Thoracic aorta (tissue), 2 donors: Measurements from ENCODE around the gene PLK5. TPM values are rescaled to one million over a fixed set of nuclear protein-coding genes. Genes with fewer than 3 reads are reported as not detected.
"Not testable (repeated sequence)": the region's sequence is repeated elsewhere in the genome, so short reads cannot be mapped to it uniquely, and the experiment has no call there.

ENCODE experiments used
- ATAC-seq: fragments of 150-250 bp; one replicate; pipeline ENCODE4 v1.8.0; 2017; ENCODE audit warnings: low read depth; ENCODE audit not compliant: insufficient number of reproducible peaks, low FRiP score
- DNase-seq: peaks from one replicate; pipeline ENCODE4 v3.0.0-alpha.2; 2020; ENCODE audit warnings: low spot score
- H3K27ac ChIP-seq, 2 donors: fragments of 200-600 bp; sonication (generic); 1 replicate in 1 of 2; 2 replicates in 1 of 2; pipeline ENCODE4 v1.5.1; 2016; ENCODE audit warnings: mild to moderate bottlenecking in 2 of 2, moderate library complexity in 2 of 2
- H3K27me3 ChIP-seq: fragments of 200-600 bp; sonication (generic); replicated peaks from 2 replicates; pipeline ENCODE4 v1.6.0; 2016; ENCODE audit warnings: mild to moderate bottlenecking; ENCODE audit not compliant: insufficient read depth
- H3K36me3 ChIP-seq: fragments of 200-600 bp; sonication (generic); one replicate; pipeline ENCODE4 v1.5.1; 2016
- H3K4me1 ChIP-seq, 2 donors: fragments of 200-600 bp; sonication (generic); 1 replicate in 1 of 2; 2 replicates in 1 of 2; pipeline versions ENCODE4 v1.5.1 to v1.6.0; 2016; ENCODE audit warnings: low read depth in 2 of 2, mild to moderate bottlenecking in 1 of 2; ENCODE audit not compliant: control insufficient read depth in 1 of 2
- H3K4me3 ChIP-seq: fragments of 200-600 bp; sonication (generic); 2 replicates; pipeline ENCODE4 v1.5.1; 2016; ENCODE audit warnings: mild to moderate bottlenecking
- H3K9me3 ChIP-seq: fragments of 200-600 bp; sonication (generic); 2 replicates; pipeline ENCODE4 v1.5.1; 2016
- CTCF ChIP-seq: fragments of 200-600 bp; sonication (generic); IDR thresholded peaks from one replicate; pipeline ENCODE4 v1.5.1; 2019; ENCODE audit warnings: antibody characterized with exemption
- total RNA-seq, 2 donors: library from RNA; depleted of rRNA; stranded (reverse); fragments of >200 nt; gene quantifications; one replicate each; pipeline versions ENCODE4 v1.1.0 to v1.2.3, GENCODE V29; 2016

The PLK5 gene
- total RNA-seq, 2 donors from 2014 or later, result not detected

DNA sequence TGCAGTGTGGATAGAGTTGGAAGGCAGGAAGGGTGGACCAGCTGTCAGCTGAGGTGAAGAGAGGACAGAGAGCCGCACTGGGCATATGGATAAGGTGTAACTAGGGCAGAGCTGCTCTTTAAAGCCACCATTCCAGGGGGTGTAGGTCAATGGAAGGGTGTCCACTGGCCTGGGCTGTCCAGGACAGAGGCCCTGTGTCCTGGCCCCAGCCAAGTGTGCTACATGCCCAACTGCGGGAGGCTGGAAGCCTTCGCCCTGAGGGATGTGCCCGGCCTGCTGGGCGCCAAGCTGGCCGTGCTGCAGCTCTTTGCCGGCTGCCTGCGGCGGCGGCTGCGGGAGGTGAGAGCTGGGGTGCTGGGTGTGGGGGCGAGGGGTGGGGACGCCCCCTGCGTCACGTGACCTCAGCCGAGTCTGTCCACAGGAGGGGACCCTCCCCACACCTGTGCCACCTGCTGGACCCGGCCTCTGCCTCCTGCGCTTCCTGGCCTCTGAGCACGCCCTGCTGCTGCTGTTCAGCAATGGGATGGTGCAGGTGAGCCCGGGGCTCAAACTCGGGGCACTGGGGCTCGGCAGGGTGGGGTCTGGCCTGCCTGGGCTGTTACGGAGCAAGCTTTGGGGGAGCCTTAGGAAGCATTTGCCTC, 9.8 kb downstream of the PLK5 start:
- H3K4me1 ChIP-seq, result no peaks in the 10 kb centered on the region
- H3K27me3 ChIP-seq, result no peaks in the 10 kb centered on the region
- H3K27ac ChIP-seq, result no peak overlapping the region
- no peak overlapping the region for H3K4me3 ChIP-seq
- H3K36me3 ChIP-seq, result no peaks in the 10 kb centered on the region
- DNase-seq (no peak), ATAC-seq (no peak)
- H3K9me3 ChIP-seq, result no peaks in the 10 kb centered on the region
- TF ChIP-seq CTCF, result no peak

DNA sequence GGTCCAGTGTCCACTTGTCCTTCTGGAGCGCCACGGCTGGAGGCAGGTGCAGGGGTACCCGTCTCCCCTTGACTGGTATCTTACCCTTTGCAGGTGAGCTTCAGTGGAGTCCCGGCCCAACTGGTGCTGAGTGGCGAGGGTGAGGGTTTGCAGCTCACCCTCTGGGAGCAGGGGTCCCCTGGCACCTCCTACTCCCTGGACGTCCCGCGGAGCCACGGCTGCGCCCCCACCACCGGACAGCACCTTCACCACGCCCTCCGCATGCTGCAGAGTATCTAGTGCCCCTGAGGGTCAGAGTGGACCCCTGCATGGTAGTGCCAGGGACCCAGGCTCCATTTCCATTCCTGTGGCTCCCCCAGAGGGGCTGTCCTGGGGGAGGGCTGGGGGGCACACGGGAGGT, 11.1 kb downstream of the PLK5 start:
- peaks cover 0 to 6% of the 10 kb centered on the region in 2 donors for H3K4me1 ChIP-seq
- no peak for TF ChIP-seq CTCF
- no peak for DNase-seq
- no peak for ATAC-seq
- no peaks in the 10 kb centered on the region for H3K9me3 ChIP-seq
- H3K36me3 ChIP-seq, result no peaks in the 10 kb centered on the region
- H3K4me3 ChIP-seq, result no peak overlapping the region
- no peak overlapping the region for H3K27ac ChIP-seq
- no peaks in the 10 kb centered on the region for H3K27me3 ChIP-seq

DNA sequence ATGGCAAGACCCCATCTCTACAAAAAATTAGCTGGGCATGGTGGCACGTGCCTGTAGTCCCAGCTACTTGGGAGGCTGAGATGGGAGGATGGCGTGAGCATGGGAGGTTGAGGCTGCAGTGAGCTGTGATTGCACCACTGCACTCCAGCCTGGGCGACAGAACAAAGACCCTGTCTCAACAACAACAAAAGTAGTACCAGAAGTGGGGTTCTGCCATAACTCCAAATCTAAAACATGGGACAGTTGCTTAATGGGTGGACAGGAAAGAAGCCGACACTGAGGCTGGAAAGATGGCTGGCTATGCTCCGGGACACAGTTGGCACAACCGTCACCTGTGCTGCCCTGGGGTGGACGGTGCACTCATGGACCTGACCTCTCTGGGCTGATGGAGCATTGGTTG, 11.8 kb downstream of the PLK5 start:
- H3K9me3 ChIP-seq, DNase-seq, ATAC-seq, H3K27ac ChIP-seq, H3K4me3 ChIP-seq, H3K36me3 ChIP-seq, H3K27me3 ChIP-seq: not testable (repeated sequence)
- peaks cover 5 to 13% of the 10 kb centered on the region in 2 donors for H3K4me1 ChIP-seq

DNA sequence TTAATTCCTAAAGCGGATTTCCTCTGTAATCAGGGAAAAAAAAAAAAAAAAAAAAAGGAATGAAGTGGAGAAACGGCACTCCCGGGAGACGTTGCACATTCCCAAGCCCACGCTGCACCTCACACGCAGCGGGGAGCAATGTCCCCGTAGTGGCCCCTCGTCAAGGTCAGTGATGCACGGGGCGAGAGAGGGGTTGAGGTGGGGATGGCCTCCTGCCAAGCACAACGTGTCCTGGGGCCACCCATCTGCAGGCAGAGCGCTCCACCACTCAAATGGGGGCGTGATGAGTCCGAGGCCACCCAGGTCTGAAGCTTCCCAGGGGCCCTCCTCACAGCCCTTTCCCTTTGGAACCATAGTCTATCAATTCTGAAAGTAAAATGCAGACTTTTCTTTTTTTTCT, 15.1 kb downstream of the PLK5 start:
- TF ChIP-seq CTCF, result no peak
- Histone ChIP-seq H3K27ac (no peak overlapping the region), H3K27me3 (no peaks in the 10 kb centered on the region), H3K9me3 (no peaks in the 10 kb centered on the region), H3K36me3 (no peaks in the 10 kb centered on the region), H3K4me1 (peaks cover 5 to 15% of the 10 kb centered on the region in 2 donors), H3K4me3 (no peak overlapping the region)
- DNase-seq (no peak), ATAC-seq (no peak)

GRCh38 chr19:1539749-1540148, 15.9 kb downstream of the PLK5 start:
- DNase-seq, H3K4me3 ChIP-seq, H3K9me3 ChIP-seq, H3K36me3 ChIP-seq, H3K27me3 ChIP-seq, ATAC-seq, H3K27ac ChIP-seq: not testable (repeated sequence)
- H3K4me1 ChIP-seq, result peaks cover 5 to 15% of the 10 kb centered on the region in 2 donors

- Histone ChIP-seq H3K36me3 (no peaks in the 10 kb centered on the region), H3K4me1 (peaks cover 5 to 15% of the 10 kb centered on the region in 2 donors), H3K9me3 (no peaks in the 10 kb centered on the region), H3K27me3 (no peaks in the 10 kb centered on the region), H3K27ac (no peak overlapping the region), H3K4me3 (no peak overlapping the region)
- ATAC-seq, result no peak
- TF ChIP-seq CTCF, result no peak
- no peak for DNase-seq
These were observed 16.6 kb downstream of the PLK5 start for GRCh38 chr19:1540365-1540925.
